ENCODE data around the gene NELL2.

DNA sequence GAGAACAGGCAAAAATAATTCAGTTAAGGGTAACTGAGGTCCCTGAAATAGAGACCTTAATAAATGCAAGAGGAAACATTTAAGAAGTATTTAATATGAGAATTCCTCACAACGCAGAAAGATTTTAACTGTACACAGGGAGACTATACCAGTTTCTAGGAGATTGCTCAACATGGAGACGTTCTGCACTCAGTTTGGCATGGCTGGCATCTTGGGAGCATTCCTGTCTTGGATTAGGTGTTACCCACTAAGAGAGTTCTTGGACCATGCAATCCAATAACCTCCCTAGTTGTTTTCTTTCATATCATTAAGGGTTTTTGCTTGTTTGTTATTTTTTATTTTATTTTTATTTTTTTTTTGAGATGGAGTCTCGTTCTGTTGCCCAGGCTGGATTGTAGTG is 302.4 kb downstream of the NELL2 start:
- TF ChIP-seq, protein P1, sequence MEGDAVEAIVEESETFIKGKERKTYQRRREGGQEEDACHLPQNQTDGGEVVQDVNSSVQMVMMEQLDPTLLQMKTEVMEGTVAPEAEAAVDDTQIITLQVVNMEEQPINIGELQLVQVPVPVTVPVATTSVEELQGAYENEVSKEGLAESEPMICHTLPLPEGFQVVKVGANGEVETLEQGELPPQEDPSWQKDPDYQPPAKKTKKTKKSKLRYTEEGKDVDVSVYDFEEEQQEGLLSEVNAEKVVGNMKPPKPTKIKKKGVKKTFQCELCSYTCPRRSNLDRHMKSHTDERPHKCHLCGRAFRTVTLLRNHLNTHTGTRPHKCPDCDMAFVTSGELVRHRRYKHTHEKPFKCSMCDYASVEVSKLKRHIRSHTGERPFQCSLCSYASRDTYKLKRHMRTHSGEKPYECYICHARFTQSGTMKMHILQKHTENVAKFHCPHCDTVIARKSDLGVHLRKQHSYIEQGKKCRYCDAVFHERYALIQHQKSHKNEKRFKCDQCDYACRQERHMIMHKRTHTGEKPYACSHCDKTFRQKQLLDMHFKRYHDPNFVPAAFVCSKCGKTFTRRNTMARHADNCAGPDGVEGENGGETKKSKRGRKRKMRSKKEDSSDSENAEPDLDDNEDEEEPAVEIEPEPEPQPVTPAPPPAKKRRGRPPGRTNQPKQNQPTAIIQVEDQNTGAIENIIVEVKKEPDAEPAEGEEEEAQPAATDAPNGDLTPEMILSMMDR (IDR thresholded peaks at IDR 0.05) = no peak
- TF ChIP-seq POLR2A (IDR thresholded peaks at IDR 0.05) (no peak), POLR2AphosphoS5 (IDR thresholded peaks at IDR 0.05) (no peak), EP300 (IDR thresholded peaks at IDR 0.05) (no peak)

Measured in stomach (tissue), 4 donors.